GM21737 (cell line): ENCODE measurements around the gene GPR22.

Source experiments
- ATAC-seq: cut with Tn5 transposase; IDR thresholded peaks from one replicate; pipeline ENCODE4 v1.9.1; 2021; ENCODE audit warnings: mild to moderate bottlenecking, moderate library complexity; ENCODE audit not compliant: unreplicated experiment

Gene GPR22

GRCh38 chr7:107474104-107474521, 4.3 kb downstream of the GPR22 start:
- no peak for ATAC-seq

- no peak for ATAC-seq
Observed at GRCh38 chr7:107479303-107479702, 9.4 kb downstream of the GPR22 start.

GRCh38 chr7:107480932-107481331, 11.1 kb downstream of the GPR22 start:
- no peak for ATAC-seq

GRCh38 chr7:107482571-107482970, 12.7 kb downstream of the GPR22 start:
- no peak for ATAC-seq

GRCh38 chr7:107486041-107486440, 16.2 kb downstream of the GPR22 start:
- no peak for ATAC-seq

GRCh38 chr7:107492875-107493274, 23.0 kb downstream of the GPR22 start:
- no peak for ATAC-seq

GRCh38 chr7:107494315-107494751, 24.5 kb downstream of the GPR22 start:
- no peak for ATAC-seq

GRCh38 chr7:107494884-107495283, 25.0 kb downstream of the GPR22 start:
- ATAC-seq: no peak

- no peak for ATAC-seq
Observed at GRCh38 chr7:107495516-107495915, 25.7 kb downstream of the GPR22 start.

- ATAC-seq: no peak
Observed at GRCh38 chr7:107499731-107500130, 29.9 kb downstream of the GPR22 start.

- ATAC-seq: no peak
Observed at GRCh38 chr7:107501593-107501992, 31.7 kb downstream of the GPR22 start.

- no peak for ATAC-seq
Observed at GRCh38 chr7:107502154-107502553, 32.3 kb downstream of the GPR22 start.

- no peak for ATAC-seq
Observed at GRCh38 chr7:107502797-107503196, 32.9 kb downstream of the GPR22 start.

GRCh38 chr7:107503687-107504086, 33.8 kb downstream of the GPR22 start:
- no peak for ATAC-seq

- ATAC-seq: no peak
Observed at GRCh38 chr7:107505362-107505761, 35.5 kb downstream of the GPR22 start.

GRCh38 chr7:107505997-107506673, 36.3 kb downstream of the GPR22 start:
- ATAC-seq: no peak

- ATAC-seq: no peak
Observed at GRCh38 chr7:107506674-107507339, 37.0 kb downstream of the GPR22 start.
